BLaER1 (cell line): ENCODE results near the gene DAGLA.
A peak's percentile ranks its signal among the peaks of the same experiment; 100 is the strongest.

Source experiments
- H3K27ac ChIP-seq: shearing (Covaris generic); formaldehyde crosslinking; 2 replicates; pipeline ENCODE4 v1.8.1; 2022
- H3K27me3 ChIP-seq: shearing (Covaris generic); formaldehyde crosslinking; 2 replicates; pipeline ENCODE4 v1.8.1; 2022
- H3K36me3 ChIP-seq: shearing (Covaris generic); formaldehyde crosslinking; 2 replicates; pipeline ENCODE4 v1.8.1; 2022
- H3K4me1 ChIP-seq: shearing (Covaris generic); formaldehyde crosslinking; 2 replicates; pipeline ENCODE4 v1.8.1; 2022
- H3K4me2 ChIP-seq: shearing (Covaris generic); formaldehyde crosslinking; 2 replicates; pipeline ENCODE4 v1.8.1; 2022
- H3K4me3 ChIP-seq: shearing (Covaris generic); formaldehyde crosslinking; 2 replicates; pipeline ENCODE4 v1.8.1; 2022
- H3K9ac ChIP-seq: shearing (Covaris generic); formaldehyde crosslinking; 2 replicates; pipeline ENCODE4 v1.8.1; 2022
- H3K9me3 ChIP-seq: shearing (Covaris generic); formaldehyde crosslinking; 2 replicates; pipeline ENCODE4 v1.8.1; 2022
- H4K20me1 ChIP-seq: shearing (Covaris generic); formaldehyde crosslinking; 2 replicates; pipeline ENCODE4 v1.8.1; 2022
- Cebpa-rat ChIP-seq: shearing (Covaris generic); IDR thresholded peaks from 2 replicates; pipeline ENCODE4 v1.8.1; 2022

Gene DAGLA

DNA sequence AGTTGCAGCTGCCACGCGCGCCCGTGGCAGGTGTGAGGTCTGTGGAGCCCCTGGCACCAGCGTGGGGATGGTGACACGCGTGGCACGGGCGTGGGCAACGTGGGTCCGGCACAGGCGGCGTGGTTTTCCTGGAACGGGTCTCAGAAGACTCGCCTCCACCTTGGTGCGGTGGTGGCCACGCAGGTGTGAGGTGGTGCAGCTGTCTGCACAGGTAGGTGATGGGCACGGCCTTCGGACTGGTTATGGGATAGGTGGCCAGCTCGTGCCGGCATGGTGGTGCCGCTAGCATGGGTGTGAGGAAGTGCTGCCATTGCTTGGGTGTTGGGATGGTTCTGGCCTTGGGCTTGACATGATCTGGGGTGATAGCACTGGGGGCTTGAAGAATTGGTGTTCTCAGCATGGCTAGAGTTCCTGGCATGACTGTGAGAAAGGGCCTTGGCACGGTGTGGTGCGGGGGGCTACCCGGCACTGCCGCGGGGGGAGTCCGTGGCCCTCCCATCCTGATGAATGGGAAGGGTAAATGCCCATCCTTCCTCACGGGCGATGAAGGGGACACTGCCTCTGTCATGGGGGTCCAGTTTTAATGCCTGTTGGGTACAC is 531 bp downstream of the DAGLA start:
- Histone ChIP-seq H3K4me2 (peak overlapping the region; percentile 94), H3K9ac (peak overlapping the region; percentile 66), H3K27me3 (peaks cover 7% of the 10 kb centered on the region), H3K9me3 (no peaks in the 10 kb centered on the region), H3K4me3 (peak overlapping the region; percentile 67), H3K4me1 (peaks cover 66% of the 10 kb centered on the region), H3K36me3 (no peaks in the 10 kb centered on the region), H3K27ac (peak overlapping the region; percentile 62), H4K20me1 (peaks cover 13% of the 10 kb centered on the region; the same call in 1 of the 2 replicates)
- no peak for TF ChIP-seq Cebpa-rat

DNA sequence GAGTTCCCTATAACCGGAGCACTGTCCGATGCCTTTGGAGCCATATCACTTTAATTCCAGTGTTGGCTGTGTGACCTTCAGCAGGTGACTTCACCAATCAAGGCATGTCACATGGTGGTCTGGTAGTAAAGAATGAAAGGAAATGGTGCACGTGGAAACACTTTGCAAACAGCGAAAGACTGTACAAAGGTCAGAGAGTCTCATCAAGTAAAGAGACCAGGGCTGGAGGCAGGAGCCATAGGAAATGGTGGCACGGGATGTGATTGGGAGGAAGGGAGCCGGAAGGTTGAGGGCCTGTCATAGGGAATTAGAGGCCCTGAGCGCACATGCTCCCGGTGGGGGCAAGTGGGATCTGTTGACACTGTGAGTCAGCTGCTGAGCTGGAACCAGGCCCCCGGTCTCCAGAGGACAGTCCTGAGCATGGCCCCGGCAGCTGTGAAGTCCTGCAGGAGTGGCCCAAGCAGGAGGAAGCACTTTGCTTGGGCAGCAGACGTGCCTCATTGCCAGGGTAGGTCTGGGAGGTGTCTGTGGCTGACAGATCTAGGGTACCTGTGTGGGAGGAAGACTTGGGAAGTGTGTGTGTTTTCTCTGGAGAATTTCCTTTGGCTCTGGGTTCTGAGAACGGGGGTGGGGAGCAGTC is 2.0 kb downstream of the DAGLA start:
- Histone ChIP-seq H3K4me3 (no peak overlapping the region), H3K27me3 (no peaks in the 10 kb centered on the region), H3K36me3 (no peaks in the 10 kb centered on the region), H4K20me1 (peaks cover 13% of the 10 kb centered on the region; the same call in 1 of the 2 replicates), H3K4me1 (peaks cover 66% of the 10 kb centered on the region), H3K27ac (no peak overlapping the region), H3K4me2 (peak overlapping the region; percentile 40; the same call in 1 of the 2 replicates), H3K9ac (no peak overlapping the region), H3K9me3 (no peaks in the 10 kb centered on the region)
- no peak for TF ChIP-seq Cebpa-rat

DNA sequence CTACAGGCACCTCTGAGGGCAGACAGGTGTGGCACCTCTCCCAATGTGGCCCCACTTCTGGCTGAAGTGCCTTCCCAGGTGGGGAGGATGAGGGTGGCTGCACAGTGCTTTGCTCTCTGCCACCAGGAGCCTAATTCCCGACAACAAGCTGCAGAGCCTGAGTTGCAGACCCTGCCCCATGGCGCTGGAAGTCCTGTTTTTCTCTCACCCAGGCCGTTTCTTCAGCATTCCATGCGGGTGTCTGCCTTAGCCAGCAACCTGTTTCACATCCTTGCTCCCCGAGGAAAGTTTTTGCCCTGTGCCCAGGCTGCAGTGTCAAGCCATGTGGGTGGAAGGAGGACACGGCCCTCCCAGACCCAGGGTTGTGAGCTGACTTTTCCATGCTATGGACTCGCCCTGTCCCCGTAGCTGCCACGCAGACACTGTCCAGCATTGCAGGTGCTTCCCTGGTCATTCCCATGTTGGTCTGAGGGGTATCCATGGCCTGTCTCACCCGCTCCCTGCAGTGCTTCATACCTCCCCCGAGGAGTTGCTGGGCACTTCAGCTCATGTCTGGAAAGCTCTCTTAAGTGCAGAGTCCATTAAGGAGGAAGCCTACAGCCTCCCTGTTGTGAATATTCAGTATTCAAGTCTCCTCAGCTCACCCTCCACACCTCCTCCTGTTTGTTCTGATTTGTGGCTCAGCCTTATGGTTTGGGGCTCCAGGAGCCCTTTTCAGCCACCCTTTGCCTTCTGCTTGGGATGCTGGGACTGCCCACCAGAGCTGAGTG is 2.9 kb downstream of the DAGLA start:
- Histone ChIP-seq H3K4me3 (no peak overlapping the region), H4K20me1 (peaks cover 13% of the 10 kb centered on the region; the same call in 1 of the 2 replicates), H3K4me1 (peaks cover 74% of the 10 kb centered on the region), H3K9ac (no peak overlapping the region), H3K9me3 (no peaks in the 10 kb centered on the region), H3K36me3 (no peaks in the 10 kb centered on the region), H3K27me3 (no peaks in the 10 kb centered on the region), H3K27ac (no peak overlapping the region), H3K4me2 (peak overlapping the region; percentile 87)
- no peak for TF ChIP-seq Cebpa-rat

DNA sequence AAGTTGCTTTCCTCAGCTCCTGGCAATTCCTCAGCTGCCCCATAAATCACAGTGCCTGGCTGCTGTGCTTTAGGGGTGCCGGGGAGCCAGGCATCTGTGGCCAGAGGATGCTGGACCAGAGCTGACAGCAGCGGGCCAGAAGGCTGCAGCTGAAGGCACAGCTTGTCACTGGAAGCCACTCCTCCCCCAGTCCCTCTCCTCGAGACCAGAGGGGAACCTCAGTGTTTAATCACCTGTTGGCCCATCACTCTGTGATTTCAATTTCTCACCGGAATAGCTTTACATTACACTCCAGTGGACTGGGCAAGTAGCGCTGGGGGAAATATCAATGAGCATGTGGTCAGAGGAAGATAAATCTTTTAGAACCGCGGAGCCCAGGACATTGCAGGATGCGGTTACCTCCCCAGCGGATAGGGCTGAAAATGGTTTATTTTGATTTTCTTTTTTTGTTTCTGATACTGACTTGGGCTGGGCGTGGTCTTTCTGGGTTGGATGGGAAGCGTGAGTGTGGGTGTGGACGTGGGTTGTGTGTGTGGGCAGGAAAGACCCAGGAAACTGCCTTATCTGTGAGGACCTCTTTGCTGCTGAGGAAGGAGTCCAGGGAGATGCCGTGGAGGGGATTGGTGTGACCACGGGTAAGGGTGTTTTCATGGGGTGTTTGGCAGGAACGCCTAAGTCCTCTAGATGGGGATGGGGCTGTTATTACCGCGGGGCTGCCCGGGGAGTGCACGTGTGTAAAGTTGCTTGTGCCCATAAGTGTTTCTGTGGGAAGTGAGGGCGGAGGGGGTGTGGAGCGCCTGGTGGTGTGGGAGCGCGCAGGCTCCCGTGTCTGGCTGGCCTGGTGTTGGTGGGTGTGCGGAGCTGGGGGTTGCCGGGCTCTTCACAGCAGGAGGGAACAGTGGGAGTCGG is 4.0 kb downstream of the DAGLA start:
- Histone ChIP-seq H3K9me3 (no peaks in the 10 kb centered on the region), H3K27ac (no peak overlapping the region), H3K4me1 (peaks cover 85% of the 10 kb centered on the region), H3K27me3 (no peaks in the 10 kb centered on the region), H3K9ac (no peak overlapping the region; the same call in 1 of the 2 replicates), H3K4me3 (peak overlapping the region; percentile 38), H3K4me2 (peak overlapping the region; percentile 87), H3K36me3 (no peaks in the 10 kb centered on the region), H4K20me1 (peaks cover 13% of the 10 kb centered on the region; the same call in 1 of the 2 replicates)
- no peak for TF ChIP-seq Cebpa-rat

DNA sequence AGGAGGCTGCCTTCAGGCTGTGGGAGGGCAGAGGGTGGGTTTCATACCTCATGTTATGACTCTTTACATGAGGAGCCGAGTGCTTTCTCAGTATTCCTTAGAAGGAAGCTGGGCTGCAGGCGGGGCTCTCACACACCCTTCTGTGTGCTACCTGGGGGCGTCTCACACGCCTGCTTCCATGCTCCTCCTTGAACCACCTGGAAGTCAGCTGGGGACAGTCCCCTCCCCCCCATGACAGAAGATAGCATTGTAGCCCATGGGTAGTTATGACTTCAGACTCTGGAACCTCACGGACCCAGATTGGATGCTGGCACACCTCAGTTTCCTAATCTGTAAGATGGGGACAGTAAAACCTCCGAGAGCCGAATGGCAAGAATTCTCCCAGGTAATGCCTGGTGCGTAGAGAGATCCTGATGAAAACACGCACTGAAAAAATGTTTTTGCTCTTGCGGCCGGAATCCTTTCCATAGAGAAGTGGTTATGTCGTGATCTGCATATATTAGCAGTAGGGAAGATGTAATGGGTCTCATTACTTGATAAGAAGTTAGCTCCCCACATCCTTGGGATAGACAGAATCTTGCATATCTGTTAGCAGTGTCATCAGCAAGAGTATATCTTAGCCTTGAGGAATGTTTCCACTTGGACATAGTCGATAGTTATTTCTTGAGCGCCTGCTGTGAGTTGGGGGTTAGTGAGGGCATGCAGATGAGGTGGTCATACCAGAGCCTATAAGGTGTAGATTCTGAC is 4.9 kb downstream of the DAGLA start:
- no peak for TF ChIP-seq Cebpa-rat

DNA sequence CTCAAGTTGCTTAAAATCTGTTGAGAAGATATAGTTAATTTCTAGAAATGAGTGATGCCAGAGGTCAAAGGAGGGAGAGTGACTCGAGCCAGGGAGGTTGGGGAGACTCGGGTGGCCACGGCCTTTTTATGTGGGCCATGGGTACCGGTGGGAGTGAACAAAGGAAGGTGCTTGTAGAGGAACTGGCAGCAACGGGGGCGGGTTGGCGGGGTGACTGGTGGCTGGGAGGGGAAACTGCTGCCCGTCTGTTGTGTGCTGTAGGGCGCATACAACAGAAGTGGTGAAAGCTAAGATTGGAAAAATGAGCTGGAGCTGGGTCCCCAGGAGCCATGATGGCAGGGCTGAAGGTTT is 5.4 kb downstream of the DAGLA start:
- Histone ChIP-seq H3K27ac (no peak overlapping the region), H3K4me3 (no peak overlapping the region), H3K9ac (no peak overlapping the region), H3K4me1 (peaks cover 88% of the 10 kb centered on the region), H3K36me3 (no peaks in the 10 kb centered on the region), H3K9me3 (no peaks in the 10 kb centered on the region), H3K27me3 (no peaks in the 10 kb centered on the region), H4K20me1 (peaks cover 13% of the 10 kb centered on the region; the same call in 1 of the 2 replicates), H3K4me2 (peak overlapping the region; percentile 87)
- no peak for TF ChIP-seq Cebpa-rat

More for the DNA sequence above, 4.9 kb downstream of the DAGLA start:
- H3K36me3 ChIP-seq, result no peaks in the 10 kb centered on the region
- H3K4me2 ChIP-seq, result peak overlapping the region; percentile 87
- no peak overlapping the region; the same call in 1 of the 2 replicates for H3K9ac ChIP-seq
- no peaks in the 10 kb centered on the region for H3K9me3 ChIP-seq
- no peaks in the 10 kb centered on the region for H3K27me3 ChIP-seq
- no peak overlapping the region for H3K27ac ChIP-seq
- peak overlapping the region; percentile 38 for H3K4me3 ChIP-seq
- H4K20me1 ChIP-seq, result peaks cover 13% of the 10 kb centered on the region; the same call in 1 of the 2 replicates
- H3K4me1 ChIP-seq, result peaks cover 86% of the 10 kb centered on the region

DNA sequence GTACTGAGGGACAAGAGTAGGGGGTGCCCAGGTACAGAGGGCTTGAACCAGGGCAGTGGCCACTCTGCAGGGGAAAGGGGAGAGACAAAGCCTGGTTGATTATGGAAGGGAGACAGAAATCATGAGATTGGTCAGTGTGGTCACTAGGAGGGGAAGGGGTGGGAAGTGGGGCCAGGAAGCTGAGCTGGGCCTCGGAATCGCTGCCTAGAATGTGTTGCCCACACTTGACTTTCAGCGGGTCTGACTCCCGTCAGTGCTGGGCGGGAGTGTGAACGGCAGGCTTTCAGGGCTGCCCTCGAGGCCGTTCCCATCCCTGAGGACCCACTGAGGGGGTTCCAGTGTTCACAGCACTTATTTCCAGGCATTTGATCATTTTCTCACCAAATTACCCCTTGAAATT is 5.9 kb downstream of the DAGLA start:
- Histone ChIP-seq H3K4me3 (no peak overlapping the region), H4K20me1 (peaks cover 13% of the 10 kb centered on the region; the same call in 1 of the 2 replicates), H3K9me3 (no peaks in the 10 kb centered on the region), H3K9ac (no peak overlapping the region), H3K4me1 (peaks cover 88% of the 10 kb centered on the region), H3K36me3 (no peaks in the 10 kb centered on the region), H3K4me2 (peak overlapping the region; percentile 87), H3K27ac (no peak overlapping the region), H3K27me3 (no peaks in the 10 kb centered on the region)
- no peak for TF ChIP-seq Cebpa-rat

DNA sequence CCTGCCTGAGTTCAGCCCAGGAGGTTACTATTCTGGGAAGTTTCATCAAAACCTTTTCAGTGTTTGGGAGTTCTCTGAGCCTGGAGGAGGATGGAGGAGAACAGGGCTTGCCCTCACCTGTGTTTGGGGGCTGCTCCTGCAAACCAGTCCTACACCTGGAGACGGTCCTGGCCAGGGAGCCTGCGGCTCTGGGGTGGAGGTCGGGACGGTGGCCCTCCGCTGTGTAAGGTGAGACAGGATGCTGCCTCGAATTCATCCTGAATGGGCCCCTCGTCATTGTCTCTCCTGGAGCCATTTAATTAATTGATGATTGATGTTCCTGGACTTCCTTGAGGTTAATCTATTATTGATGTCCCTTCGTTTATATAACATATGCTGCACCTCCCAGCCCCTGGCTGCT is 6.3 kb downstream of the DAGLA start:
- H3K4me3 ChIP-seq, result no peak overlapping the region
- peaks cover 92% of the 10 kb centered on the region for H3K4me1 ChIP-seq
- TF ChIP-seq Cebpa-rat, result no peak
- H3K9me3 ChIP-seq, result no peaks in the 10 kb centered on the region
- no peaks in the 10 kb centered on the region for H3K36me3 ChIP-seq
- peak overlapping the region; percentile 87 for H3K4me2 ChIP-seq
- no peaks in the 10 kb centered on the region for H3K27me3 ChIP-seq
- H3K27ac ChIP-seq, result no peak overlapping the region
- no peak overlapping the region for H3K9ac ChIP-seq
- H4K20me1 ChIP-seq, result peaks cover 13% of the 10 kb centered on the region; the same call in 1 of the 2 replicates
